ENCODE data around the gene SLIT1.

The SLIT1 gene

DNA sequence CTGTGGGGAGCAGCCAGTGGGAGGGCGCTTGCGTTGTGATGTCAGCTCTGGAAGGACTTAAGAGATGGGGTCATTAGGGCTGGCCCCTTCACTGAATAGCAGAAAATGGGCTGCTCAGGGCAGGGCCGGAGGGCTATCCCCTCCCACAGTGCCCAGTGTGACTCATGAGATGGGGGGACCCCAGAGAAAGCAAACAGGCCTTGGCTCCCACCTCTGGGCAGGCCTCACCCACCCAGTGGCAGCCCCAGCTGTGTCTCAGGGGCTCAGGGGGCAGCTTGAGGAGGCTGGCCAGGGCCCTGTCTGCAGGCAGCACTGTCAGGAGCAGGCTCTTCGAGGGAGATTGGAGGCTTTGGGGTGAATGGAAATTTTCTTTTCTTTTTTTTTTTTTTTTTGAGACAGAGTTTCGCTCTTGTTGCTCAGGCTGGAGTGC lies 168.3 kb downstream of the SLIT1 start:
- no peak for DNase-seq

DNA sequence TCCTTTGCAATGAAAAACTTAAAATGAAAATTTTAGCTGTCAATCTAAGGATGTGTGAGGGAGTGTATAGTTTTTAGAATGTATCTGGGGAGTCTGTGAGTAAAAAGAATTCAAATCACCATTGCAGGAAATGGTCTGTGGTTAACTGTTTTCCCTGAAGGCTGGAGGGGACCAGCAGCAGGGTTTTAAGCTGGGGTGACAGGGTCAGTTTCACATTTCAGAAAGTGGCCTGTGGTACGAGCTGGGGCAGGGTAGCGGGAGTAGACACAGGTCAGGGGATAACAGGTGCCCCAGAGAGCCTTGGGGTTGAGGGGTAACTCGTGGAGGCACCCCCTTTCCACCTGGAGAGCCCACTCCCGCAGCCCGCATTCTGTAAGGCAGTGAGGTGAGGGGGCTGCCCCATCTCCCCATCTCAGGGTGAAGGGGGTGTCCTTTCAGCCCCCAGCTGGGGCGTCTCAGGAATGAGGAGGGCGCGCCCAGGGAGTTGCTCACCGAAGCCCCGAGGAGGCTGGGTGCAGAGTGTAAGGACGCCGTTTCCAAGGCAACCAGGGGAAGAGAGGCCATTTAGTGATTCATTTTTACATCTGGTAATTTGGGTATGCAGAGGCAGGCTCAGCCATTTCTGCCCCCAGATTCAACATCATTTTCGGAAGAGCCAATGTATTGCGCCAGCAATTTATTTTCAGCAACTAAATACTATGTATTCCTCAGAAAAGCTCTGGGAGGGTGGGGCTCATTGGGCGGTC lies 168.9 kb downstream of the SLIT1 start:
- DNase-seq: no peak

- no peak for DNase-seq
Measured at GRCh38 chr10:97015240-97015639, 170.5 kb downstream of the SLIT1 start.

GRCh38 chr10:97013983-97014382 lies 171.8 kb downstream of the SLIT1 start:
- DNase-seq: no peak

DNA sequence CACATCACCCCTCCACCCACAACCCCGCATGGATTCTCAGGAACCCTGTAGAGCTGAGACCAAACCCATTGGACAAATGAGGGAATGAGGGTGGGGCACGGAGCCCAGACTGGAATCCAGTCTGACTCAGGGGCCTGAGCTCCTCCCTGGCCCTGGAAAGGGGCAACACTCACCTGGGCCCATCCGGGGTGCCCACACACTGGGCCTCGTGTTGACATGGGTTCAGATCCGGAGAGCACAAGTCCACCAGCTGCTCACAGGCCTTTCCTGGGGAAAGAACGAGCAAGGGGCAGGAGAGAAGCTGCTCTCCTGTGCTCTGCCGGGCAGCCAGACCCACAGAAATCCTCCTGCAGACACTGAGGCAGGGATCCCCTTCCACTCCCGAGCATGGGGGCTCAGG lies 172.2 kb downstream of the SLIT1 start:
- no peak for DNase-seq

- DNase-seq: no peak
Measured at GRCh38 chr10:97012470-97012869, 173.3 kb downstream of the SLIT1 start.

GRCh38 chr10:97011397-97011796 lies 174.4 kb downstream of the SLIT1 start:
- no peak for DNase-seq

DNA sequence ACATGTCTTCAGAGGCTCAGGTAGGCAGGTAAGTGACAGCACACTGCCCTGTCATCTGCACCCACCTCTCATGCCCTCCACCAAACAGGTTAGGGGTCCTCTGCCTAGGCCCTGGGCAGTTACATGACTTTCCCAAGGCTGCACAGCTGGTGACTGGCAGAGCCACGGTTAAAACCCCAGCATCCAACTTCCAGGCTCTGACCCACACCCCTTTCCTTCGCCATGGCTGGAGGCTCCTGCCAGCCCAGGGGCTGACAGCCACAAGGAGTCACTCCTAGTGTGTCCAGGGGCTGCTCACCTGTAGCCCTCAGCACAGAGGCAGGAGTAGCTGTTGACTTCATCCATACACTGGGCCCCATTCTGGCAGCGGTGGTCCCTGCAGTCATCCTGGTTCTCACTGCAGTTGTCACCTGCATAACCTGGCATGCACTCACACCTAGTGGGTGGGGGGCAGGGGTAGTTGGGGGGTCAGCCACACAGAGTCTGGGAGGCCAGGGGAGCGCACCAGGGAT lies 175.0 kb downstream of the SLIT1 start:
- DNase-seq: no peak

- no peak for DNase-seq
Measured at GRCh38 chr10:97007417-97007816, 178.3 kb downstream of the SLIT1 start.

- no peak for DNase-seq
Measured at GRCh38 chr10:97006364-97006763, 179.4 kb downstream of the SLIT1 start.

- no peak for DNase-seq
Measured at GRCh38 chr10:97005349-97005748, 180.4 kb downstream of the SLIT1 start.

- DNase-seq: no peak
Measured at GRCh38 chr10:97004591-97004990, 181.2 kb downstream of the SLIT1 start.

GRCh38 chr10:97003804-97004201 lies 182.0 kb downstream of the SLIT1 start:
- DNase-seq: no peak

GRCh38 chr10:97003151-97003803 lies 182.5 kb downstream of the SLIT1 start:
- no peak for DNase-seq

DNA sequence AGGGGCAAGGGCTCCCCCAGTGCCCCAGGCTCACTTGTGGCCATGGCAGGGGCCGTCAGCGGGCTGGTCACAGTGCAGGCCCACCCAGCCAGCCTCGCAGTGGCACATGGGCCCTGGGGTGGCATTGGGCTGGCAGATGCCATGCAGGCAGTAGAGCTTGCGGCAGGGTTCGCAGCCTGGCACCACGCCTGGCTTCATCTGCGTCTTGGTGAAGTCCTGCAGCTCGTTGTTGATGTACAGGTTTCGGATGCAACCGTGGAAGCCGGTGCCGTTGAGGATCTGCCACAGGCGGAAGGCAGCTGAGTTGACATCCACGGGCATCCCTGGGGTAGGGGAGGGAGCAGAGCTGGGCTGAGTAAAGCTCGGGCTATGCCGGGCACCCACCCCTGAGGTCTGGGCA lies 183.1 kb downstream of the SLIT1 start:
- DNase-seq: no peak

DNA sequence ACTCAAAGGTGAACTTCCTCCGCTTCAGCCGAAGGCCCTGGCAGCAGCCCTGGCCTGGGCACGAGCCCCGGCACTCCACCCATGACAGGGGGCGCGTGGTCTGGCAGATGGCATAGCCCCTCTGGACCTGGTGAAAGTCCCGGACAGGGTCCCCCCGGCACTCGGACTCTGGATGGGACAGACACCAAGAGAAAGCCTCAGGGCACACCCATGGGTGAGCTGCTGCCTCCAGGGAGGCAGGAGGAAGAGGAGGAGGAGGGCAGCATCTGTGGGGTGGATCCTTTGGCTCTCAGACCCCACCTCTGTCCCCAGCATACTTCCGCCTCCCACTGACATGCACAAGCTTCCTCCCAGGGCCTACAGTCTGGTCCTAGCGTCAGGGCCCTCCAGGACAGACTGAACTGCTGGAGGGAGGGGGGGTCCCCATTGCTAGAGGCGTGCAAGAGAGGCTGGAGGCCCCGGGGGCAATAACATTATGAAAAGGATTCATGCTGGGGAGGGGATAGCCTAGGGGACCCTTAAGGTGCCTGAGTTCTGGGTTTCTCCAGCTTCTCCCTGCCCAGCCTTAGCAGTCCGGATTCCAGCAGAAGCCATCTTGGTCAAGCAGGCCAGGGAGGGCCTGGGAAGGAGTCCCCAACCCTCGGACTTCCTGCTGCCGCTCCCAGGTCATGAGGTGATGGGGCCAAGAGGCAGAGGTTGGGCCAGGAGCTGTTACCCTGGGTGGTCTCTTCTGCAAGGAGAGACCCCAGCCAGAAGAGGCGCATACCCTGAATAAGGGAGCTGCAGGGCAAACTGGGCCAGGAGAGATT lies 184.4 kb downstream of the SLIT1 start:
- DNase-seq: no peak

- DNase-seq: no peak
Measured at GRCh38 chr10:97000487-97001182, 185.1 kb downstream of the SLIT1 start.

- DNase-seq: no peak
Measured at GRCh38 chr10:96999987-97000386, 185.8 kb downstream of the SLIT1 start.

DNA sequence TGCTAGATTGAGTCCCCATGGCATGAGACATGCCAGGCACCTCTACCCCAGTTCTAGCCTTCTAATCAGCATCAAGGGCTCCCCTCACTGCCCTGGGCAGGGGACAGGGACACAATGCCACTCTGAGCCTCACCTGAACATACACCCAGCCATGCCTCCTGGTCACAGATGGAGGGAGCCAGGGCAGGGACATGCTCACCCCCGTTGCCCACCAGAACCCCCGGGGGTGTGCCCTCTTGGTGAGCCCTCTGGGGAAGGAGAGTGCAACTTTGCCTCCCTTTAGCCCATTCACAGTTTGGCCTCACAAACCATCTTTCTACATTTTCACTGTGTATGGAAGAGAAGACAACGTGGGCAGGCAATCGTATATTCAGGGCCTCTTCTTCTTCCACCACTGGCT lies 186.4 kb downstream of the SLIT1 start:
- DNase-seq: no peak

GRCh38 chr10:96998329-96998888 lies 187.3 kb downstream of the SLIT1 start:
- no peak for DNase-seq

GRCh38 chr10:96996275-96996965 lies 189.3 kb downstream of the SLIT1 start:
- no peak for DNase-seq

- no peak for DNase-seq
Measured at GRCh38 chr10:96995851-96996250, 189.9 kb downstream of the SLIT1 start.
